Stimulated activated CD8-positive, alpha-beta memory T cell treated with anti-CD3 and anti-CD28 coated beads, Interleukin-4, amount 100 ng/mL, for 24 hours (primary cell): Measurements from ENCODE around the gene DPH7.
"Not testable (repeated sequence)": the region's sequence is repeated elsewhere in the genome, so short reads cannot be mapped to it uniquely, and the experiment has no call there.

Experiments used
- DNase-seq: peaks from one replicate; pipeline ENCODE4 v3.0.0-alpha.2; 2020; ENCODE audit warnings: low read depth

The DPH7 gene

DNA sequence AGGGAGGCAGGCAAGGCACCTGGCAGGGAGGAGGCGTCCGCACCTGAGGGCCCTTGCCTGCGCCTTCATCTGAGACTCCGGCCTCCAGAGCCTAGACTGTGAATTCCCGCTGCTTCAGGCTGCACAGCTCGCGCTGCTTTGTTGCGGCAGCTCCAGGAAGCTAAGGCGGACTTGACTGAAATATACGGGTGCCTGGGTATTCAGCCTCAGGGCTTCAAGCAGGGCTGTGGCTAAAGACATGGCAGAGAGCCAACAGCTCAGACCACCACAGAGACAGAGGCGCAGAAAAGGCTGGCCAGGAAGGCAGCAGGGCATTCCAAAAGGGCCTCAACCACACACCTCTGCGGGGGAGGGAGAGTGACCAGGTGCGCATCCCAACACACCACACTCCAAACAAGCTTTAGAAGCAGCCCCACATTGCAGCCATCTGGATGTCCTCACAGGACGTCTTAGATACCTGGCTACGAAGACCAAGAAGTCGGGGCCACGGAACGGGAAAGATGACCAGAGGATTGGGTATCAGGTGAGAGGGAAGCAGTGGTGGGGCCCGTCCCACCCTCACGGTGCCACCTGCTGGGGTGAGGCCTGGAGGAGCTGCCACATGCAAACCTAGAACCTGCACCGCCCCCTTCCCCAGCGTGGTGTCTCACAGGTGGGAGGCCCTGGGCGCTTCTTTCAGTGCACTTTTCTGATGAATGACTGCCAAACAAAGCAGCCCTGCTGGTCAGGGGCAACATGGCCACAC is 1.7 kb upstream of the DPH7 start:
- DNase-seq, result no peak

GRCh38 chr9:137579259-137579604 is 507 bp upstream of the DPH7 start:
- no peak for DNase-seq

- DNase-seq, result no peak
Observed at GRCh38 chr9:137575716-137576411, 2.9 kb downstream of the DPH7 start.

- no peak for DNase-seq
Observed at GRCh38 chr9:137575364-137575715, 3.4 kb downstream of the DPH7 start.

- DNase-seq, result no peak
Observed at GRCh38 chr9:137574192-137574591, 4.5 kb downstream of the DPH7 start.

GRCh38 chr9:137570566-137570965 is 8.2 kb downstream of the DPH7 start:
- no peak for DNase-seq

DNA sequence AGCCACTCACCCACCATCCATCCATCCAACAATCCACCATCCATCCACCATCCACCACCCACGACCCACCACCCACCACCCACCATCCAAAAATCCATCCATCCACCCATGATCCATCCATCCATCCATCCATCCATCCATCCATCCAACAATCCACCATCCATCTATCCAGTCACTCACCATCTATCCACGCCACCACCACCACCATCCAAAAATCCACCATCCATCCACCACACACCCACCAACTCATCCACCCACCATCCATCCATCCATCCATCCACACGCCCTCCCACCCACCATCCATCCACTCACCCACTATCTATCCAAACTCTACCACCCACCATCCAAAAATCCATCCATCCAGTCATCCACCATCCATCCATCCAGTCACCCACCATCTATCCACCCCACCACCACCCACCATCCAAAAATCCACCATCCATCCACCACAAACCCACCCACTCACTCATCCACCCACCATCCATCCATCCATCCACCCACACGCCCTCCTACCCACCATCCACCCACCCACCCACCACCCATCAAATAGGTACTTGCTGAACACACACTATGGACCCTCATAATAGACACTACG is 9.0 kb downstream of the DPH7 start:
- no peak for DNase-seq

DNA sequence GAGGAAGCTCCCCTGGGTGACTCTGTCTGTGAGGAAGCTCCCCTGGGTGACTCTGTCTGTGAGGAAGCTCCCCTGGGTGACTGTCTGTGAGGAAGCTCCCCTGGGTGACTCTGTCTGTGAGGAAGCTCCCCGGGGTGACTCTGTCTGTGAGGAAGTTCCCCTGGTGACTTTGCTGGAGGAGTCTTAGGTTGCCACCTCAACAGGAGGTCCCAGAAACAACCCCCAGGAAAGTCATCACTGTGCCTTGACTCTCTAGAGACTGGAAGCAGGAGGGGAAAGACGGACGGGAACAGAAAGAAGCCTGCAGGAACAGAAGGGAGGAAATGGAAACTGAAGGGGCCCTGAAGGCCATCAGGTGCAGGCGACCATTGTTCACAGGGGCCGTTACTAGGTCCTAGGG is 10.3 kb downstream of the DPH7 start:
- DNase-seq, result not testable (repeated sequence)

- no peak for DNase-seq
Observed at GRCh38 chr9:137564817-137565411, 13.8 kb downstream of the DPH7 start.

- DNase-seq, result no peak
Observed at GRCh38 chr9:137564134-137564533, 14.6 kb downstream of the DPH7 start.

- DNase-seq, result no peak
Observed at GRCh38 chr9:137558127-137558526, 20.6 kb downstream of the DPH7 start.

GRCh38 chr9:137556069-137556838 is 22.5 kb downstream of the DPH7 start:
- no peak for DNase-seq

DNA sequence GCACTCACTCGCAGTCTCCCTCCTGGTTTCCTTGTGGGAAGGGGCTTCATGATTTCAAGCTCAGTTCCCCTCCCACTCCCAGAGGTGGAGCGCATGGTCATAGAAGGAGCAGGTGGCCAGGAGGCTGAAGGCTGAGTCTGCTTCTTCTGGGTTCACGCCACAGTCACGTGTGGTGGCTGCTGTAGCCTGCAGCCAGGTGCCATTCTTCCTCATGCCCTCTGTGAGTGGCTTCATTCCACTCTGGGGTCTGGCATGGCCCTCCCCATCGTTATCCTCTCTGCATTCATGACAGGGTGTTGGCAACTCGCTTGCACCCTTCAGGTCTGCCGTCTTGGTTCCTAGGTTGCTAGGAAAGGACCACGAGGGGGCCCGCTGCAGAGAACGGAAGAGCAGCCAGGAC is 23.5 kb downstream of the DPH7 start:
- no peak for DNase-seq

- no peak for DNase-seq
Observed at GRCh38 chr9:137554349-137554748, 24.4 kb downstream of the DPH7 start.

DNA sequence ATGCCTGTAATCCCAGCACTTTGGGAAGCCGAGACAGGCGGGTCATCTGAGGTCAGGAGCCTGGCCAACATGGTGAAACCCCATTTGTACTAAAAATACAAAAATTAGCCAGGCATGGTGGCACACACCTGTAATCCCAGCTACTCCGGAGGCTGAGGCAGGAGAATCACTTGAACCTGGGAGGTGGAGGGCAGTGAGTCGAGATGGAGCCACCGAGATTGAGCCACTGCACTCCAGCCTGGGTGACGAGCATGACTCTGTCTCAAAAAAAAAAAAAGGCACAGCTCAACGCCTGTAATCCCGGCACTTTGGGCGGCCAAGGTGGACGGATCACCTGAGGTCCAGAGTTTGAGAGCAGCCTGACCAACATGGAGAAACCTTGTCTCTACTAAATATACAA is 25.1 kb downstream of the DPH7 start:
- not testable (repeated sequence) for DNase-seq

DNA sequence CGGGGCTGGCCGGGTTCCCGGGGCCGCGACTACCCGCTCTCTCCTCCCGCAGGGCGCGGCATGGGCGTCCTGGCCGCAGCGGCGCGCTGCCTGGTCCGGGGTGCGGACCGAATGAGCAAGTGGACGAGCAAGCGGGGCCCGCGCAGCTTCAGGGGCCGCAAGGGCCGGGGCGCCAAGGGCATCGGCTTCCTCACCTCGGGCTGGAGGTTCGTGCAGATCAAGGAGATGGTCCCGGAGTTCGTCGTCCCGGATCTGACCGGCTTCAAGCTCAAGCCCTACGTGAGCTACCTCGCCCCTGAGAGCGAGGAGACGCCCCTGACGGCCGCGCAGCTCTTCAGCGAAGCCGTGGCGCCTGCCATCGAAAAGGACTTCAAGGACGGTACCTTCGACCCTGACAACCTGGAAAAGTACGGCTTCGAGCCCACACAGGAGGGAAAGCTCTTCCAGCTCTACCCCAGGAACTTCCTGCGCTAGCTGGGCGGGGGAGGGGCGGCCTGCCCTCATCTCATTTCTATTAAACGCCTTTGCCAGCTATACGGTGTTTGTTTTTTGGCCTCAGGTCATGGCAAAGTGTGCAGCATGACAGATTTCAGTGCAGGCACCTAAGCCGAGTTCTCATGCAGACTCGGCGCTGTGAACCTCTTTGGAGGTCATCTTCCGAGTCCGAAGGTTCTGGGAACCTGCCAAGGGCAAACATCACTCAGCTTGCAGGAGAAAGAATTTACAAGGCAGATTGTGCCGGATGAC is 26.5 kb downstream of the DPH7 start:
- peak; percentile 15 for DNase-seq

DNA sequence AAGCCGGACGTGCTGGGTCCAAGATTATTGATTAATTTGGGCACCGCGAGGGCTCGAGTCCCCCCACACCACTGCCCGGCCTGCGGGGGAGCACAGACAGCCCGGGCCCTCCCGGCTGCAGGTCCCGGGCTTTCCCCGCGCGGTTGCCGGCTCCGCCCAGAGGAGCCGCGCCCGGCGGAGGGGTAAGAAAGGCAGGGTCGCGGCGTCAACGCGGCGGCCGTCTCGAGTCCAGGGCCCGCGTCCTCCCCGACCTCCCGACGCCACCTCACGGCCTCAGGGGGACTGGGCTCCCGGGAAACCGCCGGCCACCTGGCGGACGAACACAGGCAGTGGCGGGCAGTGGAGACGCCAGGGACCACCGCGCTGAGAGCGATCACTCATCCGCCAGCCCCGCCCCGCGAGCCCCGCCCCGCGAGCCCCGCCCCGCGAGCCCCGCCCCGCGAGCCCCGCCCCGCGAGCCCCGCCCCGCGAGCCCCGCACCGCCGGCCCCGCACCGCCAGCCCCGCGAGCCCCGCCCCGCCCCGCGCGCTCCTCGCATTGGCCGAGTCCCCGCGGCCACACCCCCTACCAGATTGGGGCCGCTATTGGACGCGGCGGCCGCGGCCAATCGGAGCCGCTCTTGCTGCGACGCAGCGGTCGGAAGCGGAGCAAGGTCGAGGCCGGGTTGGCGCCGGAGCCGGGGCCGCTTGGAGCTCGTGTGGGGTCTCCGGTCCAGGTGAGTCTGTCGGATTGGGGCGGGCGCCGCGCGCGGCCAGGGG is 27.3 kb downstream of the DPH7 start, which contains the start of gene MRPL41:
Gene MRPL41 (plus strand): TSS at position 616 of the 758 bp plus-strand sequence. CDS start 203 bp downstream, outside the sequence.
- peak; percentile 83 for DNase-seq

GRCh38 chr9:137550958-137551263 is 27.8 kb downstream of the DPH7 start:
- not testable (repeated sequence) for DNase-seq

GRCh38 chr9:137550231-137550621 is 28.5 kb downstream of the DPH7 start, which contains the start of gene PNPLA7:
PNPLA7 (minus strand) TSS chr9:137550402; CDS start chr9:137550197, 205 bp downstream.
- DNase-seq, result no peak

- no peak for DNase-seq
Observed at GRCh38 chr9:137547687-137548543, 30.8 kb downstream of the DPH7 start.
